Bone marrow (tissue), 2 donors: Measurements from ENCODE around the gene PSMB7.

Experiments
- DNase-seq, 2 donors: peaks; one replicate each; lab custom pipeline; 2025; lab: John Stamatoyannopoulos, UW

PSMB7 gene

GRCh38 chr9:124345063-124345462 lies 70.2 kb downstream of the PSMB7 start:
- no peak for DNase-seq

- no peak for DNase-seq
Measured at GRCh38 chr9:124344291-124345050, 70.8 kb downstream of the PSMB7 start.

GRCh38 chr9:124343533-124344290 lies 71.5 kb downstream of the PSMB7 start:
- DNase-seq = no peak

- no peak for DNase-seq
Measured at GRCh38 chr9:124342776-124343485, 72.3 kb downstream of the PSMB7 start.

- no peak for DNase-seq
Measured at GRCh38 chr9:124342402-124342775, 72.9 kb downstream of the PSMB7 start.

- DNase-seq = no peak
Measured at GRCh38 chr9:124341455-124342170, 73.6 kb downstream of the PSMB7 start.

- no peak for DNase-seq
Measured at GRCh38 chr9:124340219-124341069, 74.8 kb downstream of the PSMB7 start.

GRCh38 chr9:124339603-124340146 lies 75.6 kb downstream of the PSMB7 start:
- DNase-seq = no peak

- DNase-seq = no peak
Measured at GRCh38 chr9:124337562-124337961, 77.7 kb downstream of the PSMB7 start.

GRCh38 chr9:124335320-124335707 lies 79.9 kb downstream of the PSMB7 start:
- no peak for DNase-seq

GRCh38 chr9:124334568-124335319 lies 80.5 kb downstream of the PSMB7 start:
- DNase-seq = no peak

- DNase-seq = no peak
Measured at GRCh38 chr9:124333203-124333579, 82.1 kb downstream of the PSMB7 start.

- DNase-seq = no peak
Measured at GRCh38 chr9:124332361-124333202, 82.7 kb downstream of the PSMB7 start.

GRCh38 chr9:124331580-124331979 lies 83.7 kb downstream of the PSMB7 start:
- DNase-seq = no peak

- no peak for DNase-seq
Measured at GRCh38 chr9:124330011-124330697, 85.1 kb downstream of the PSMB7 start.

- DNase-seq = no peak
Measured at GRCh38 chr9:124329206-124329792, 85.9 kb downstream of the PSMB7 start.

- no peak for DNase-seq
Measured at GRCh38 chr9:124328285-124328684, 87.0 kb downstream of the PSMB7 start.

GRCh38 chr9:124327491-124327890 lies 87.8 kb downstream of the PSMB7 start:
- no peak for DNase-seq
